ENCODE results near the gene GANAB. TPM values are rescaled to one million over a fixed set of nuclear protein-coding genes. Genes with fewer than 3 reads are reported as not detected.

The GANAB gene
- total RNA-seq, 1 experiment from 2014 or later = 496 TPM

Other genes starting within 250 kb of the GANAB start
- not detected in 2 replicates for gene SCGB1A1, start 227.6 kb downstream of the GANAB start, total RNA-seq (2014; rRNA removed; shearing (Covaris generic); ENCODE audit: low replicate concordance)
- 110 and 122 TPM in 2 replicates for gene AHNAK, start 99.8 kb downstream of the GANAB start, total RNA-seq (2014; rRNA removed; shearing (Covaris generic); ENCODE audit: low replicate concordance)
- gene EEF1G, start 72.7 kb downstream of the GANAB start, total RNA-seq (2014; rRNA removed; shearing (Covaris generic); ENCODE audit: low replicate concordance) = 2,571 and 3,577 TPM in 2 replicates
- 11.1 and 20.3 TPM in 2 replicates for gene TUT1, start 55.1 kb downstream of the GANAB start, total RNA-seq (2014; rRNA removed; shearing (Covaris generic); ENCODE audit: low replicate concordance)
- 84.9 and 117 TPM in 2 replicates for gene MTA2, start 44.7 kb downstream of the GANAB start, total RNA-seq (2014; rRNA removed; shearing (Covaris generic); ENCODE audit: low replicate concordance)
- gene EML3, start 33.8 kb downstream of the GANAB start, total RNA-seq (2014; rRNA removed; shearing (Covaris generic); ENCODE audit: low replicate concordance) = 18.1 and 20.9 TPM in 2 replicates
- 2.5 and 8.5 TPM in 2 replicates for gene ROM1, start 33.4 kb downstream of the GANAB start, total RNA-seq (2014; rRNA removed; shearing (Covaris generic); ENCODE audit: low replicate concordance)
- gene B3GAT3, start 24.6 kb downstream of the GANAB start, total RNA-seq (2014; rRNA removed; shearing (Covaris generic); ENCODE audit: low replicate concordance) = 24.6 and 32.9 TPM in 2 replicates
- 8.0 and 22.8 TPM in 2 replicates for gene INTS5, start 6.7 kb upstream of the GANAB start, total RNA-seq (2014; rRNA removed; shearing (Covaris generic); ENCODE audit: low replicate concordance)
- 64.8 and 73.5 TPM in 2 replicates for gene C11orf98, start 18.6 kb upstream of the GANAB start, total RNA-seq (2014; rRNA removed; shearing (Covaris generic); ENCODE audit: low replicate concordance)
- gene CSKMT, start 18.7 kb upstream of the GANAB start, total RNA-seq (2014; rRNA removed; shearing (Covaris generic); ENCODE audit: low replicate concordance) = 10.9 and 14.9 TPM in 2 replicates
- 16.4 and 22.2 TPM in 2 replicates for gene UQCC3, start 25.1 kb upstream of the GANAB start, total RNA-seq (2014; rRNA removed; shearing (Covaris generic); ENCODE audit: low replicate concordance)
- gene LBHD1, start 25.7 kb upstream of the GANAB start, total RNA-seq (2014; rRNA removed; shearing (Covaris generic); ENCODE audit: low replicate concordance) = 4.7 and 9.8 TPM in 2 replicates
- 85.5 and 147 TPM in 2 replicates for gene UBXN1, start 32.5 kb upstream of the GANAB start, total RNA-seq (2014; rRNA removed; shearing (Covaris generic); ENCODE audit: low replicate concordance)
- 1.4 and 2.3 TPM in 2 replicates for gene LRRN4CL, start 42.9 kb upstream of the GANAB start, total RNA-seq (2014; rRNA removed; shearing (Covaris generic); ENCODE audit: low replicate concordance)
- gene BSCL2, start 60.8 kb upstream of the GANAB start, total RNA-seq (2014; rRNA removed; shearing (Covaris generic); ENCODE audit: low replicate concordance) = 57.4 and 185 TPM in 2 replicates
- not detected in 2 replicates for gene GNG3, start 61.1 kb upstream of the GANAB start, total RNA-seq (2014; rRNA removed; shearing (Covaris generic); ENCODE audit: low replicate concordance)
- gene HNRNPUL2, start 80.8 kb upstream of the GANAB start, total RNA-seq (2014; rRNA removed; shearing (Covaris generic); ENCODE audit: low replicate concordance) = 2.1 and 4.5 TPM in 2 replicates
- gene TTC9C, start 81.9 kb upstream of the GANAB start, total RNA-seq (2014; rRNA removed; shearing (Covaris generic); ENCODE audit: low replicate concordance) = 31.8 and 42.3 TPM in 2 replicates
- 8.5 and 19.1 TPM in 2 replicates for gene ZBTB3, start 107.5 kb upstream of the GANAB start, total RNA-seq (2014; rRNA removed; shearing (Covaris generic); ENCODE audit: low replicate concordance)
- gene POLR2G, start 115.0 kb upstream of the GANAB start, total RNA-seq (2014; rRNA removed; shearing (Covaris generic); ENCODE audit: low replicate concordance) = 77.9 and 85.4 TPM in 2 replicates
- gene TAF6L, start 124.8 kb upstream of the GANAB start, total RNA-seq (2014; rRNA removed; shearing (Covaris generic); ENCODE audit: low replicate concordance) = 22.9 and 28.7 TPM in 2 replicates
- 27.5 and 46.6 TPM in 2 replicates for gene TMEM179B, start 140.8 kb upstream of the GANAB start, total RNA-seq (2014; rRNA removed; shearing (Covaris generic); ENCODE audit: low replicate concordance)
- gene TMEM223, start 145.4 kb upstream of the GANAB start, total RNA-seq (2014; rRNA removed; shearing (Covaris generic); ENCODE audit: low replicate concordance) = 13.8 and 32.0 TPM in 2 replicates
- gene NXF1, start 158.8 kb upstream of the GANAB start, total RNA-seq (2014; rRNA removed; shearing (Covaris generic); ENCODE audit: low replicate concordance) = 5.4 and 15.6 TPM in 2 replicates
- 28.0 and 42.3 TPM in 2 replicates for gene STX5, start 185.4 kb upstream of the GANAB start, total RNA-seq (2014; rRNA removed; shearing (Covaris generic); ENCODE audit: low replicate concordance)
- gene TEX54, start 186.2 kb upstream of the GANAB start, total RNA-seq (2014; rRNA removed; shearing (Covaris generic); ENCODE audit: low replicate concordance) = not detected in 2 replicates
- 135 and 139 TPM in 2 replicates for gene WDR74, start 193.0 kb upstream of the GANAB start, total RNA-seq (2014; rRNA removed; shearing (Covaris generic); ENCODE audit: low replicate concordance)
- gene SLC3A2, start 234.3 kb upstream of the GANAB start, total RNA-seq (2014; rRNA removed; shearing (Covaris generic); ENCODE audit: low replicate concordance) = 545 and 579 TPM in 2 replicates